Activated CD4-positive, CD25-positive, alpha-beta regulatory T cell treated with anti-CD3 and anti-CD28 coated beads, Interleukin-2, amount 50 U/mL, for 24 hours (primary cell): ENCODE measurements around the gene PBXIP1.
"Not testable (repeated sequence)": the region's sequence is repeated elsewhere in the genome, so short reads cannot be mapped to it uniquely, and the experiment has no call there.

Experiments used
- ATAC-seq, 2 donors: fragments of 150-1000 bp; cut with Tn5 transposase; one replicate each; pipeline ENCODE4 v1.10.0; 2021; ENCODE audit warnings: mild to moderate bottlenecking in 1 of 2, moderate library complexity in 1 of 2

Gene PBXIP1

GRCh38 chr1:154994591-154994990 is 38.7 kb upstream of the PBXIP1 start:
- ATAC-seq, result no peak

GRCh38 chr1:154994269-154994587 is 38.3 kb upstream of the PBXIP1 start:
- ATAC-seq, result no peak

- no peak for ATAC-seq
These were observed 37.8 kb upstream of the PBXIP1 start, which contains the start of gene LENEP for GRCh38 chr1:154993572-154994268. LENEP (plus strand) TSS chr1:154993586; CDS start chr1:154993608, 22 bp downstream.

- ATAC-seq, result no peak
These were observed 37.0 kb upstream of the PBXIP1 start for GRCh38 chr1:154992721-154993571.

- no peak for ATAC-seq
These were observed 34.4 kb upstream of the PBXIP1 start for GRCh38 chr1:154990276-154990675.

- no peak for ATAC-seq
These were observed 33.4 kb upstream of the PBXIP1 start for GRCh38 chr1:154989195-154989860.

GRCh38 chr1:154988058-154988954 is 32.4 kb upstream of the PBXIP1 start:
- ATAC-seq, result no peak

- ATAC-seq, result no peak
These were observed 31.4 kb upstream of the PBXIP1 start for GRCh38 chr1:154987326-154987725.

GRCh38 chr1:154986736-154987135 is 30.8 kb upstream of the PBXIP1 start:
- not testable (repeated sequence) for ATAC-seq

GRCh38 chr1:154983776-154984466 is 28.0 kb upstream of the PBXIP1 start:
- ATAC-seq, result no peak

GRCh38 chr1:154982897-154983648 is 27.2 kb upstream of the PBXIP1 start, which contains the start of gene FLAD1:
FLAD1 (plus strand) TSS chr1:154983344; CDS start chr1:154983695, 351 bp downstream.
- ATAC-seq, result peak; percentile 100

- no peak for ATAC-seq
These were observed 26.4 kb upstream of the PBXIP1 start for GRCh38 chr1:154982341-154982740.

GRCh38 chr1:154978360-154978759 is 22.5 kb upstream of the PBXIP1 start:
- no peak for ATAC-seq

GRCh38 chr1:154977762-154978161 is 21.9 kb upstream of the PBXIP1 start:
- not testable (repeated sequence) for ATAC-seq

GRCh38 chr1:154975409-154976059 is 19.6 kb upstream of the PBXIP1 start:
- ATAC-seq, result peak; percentile 7 to 8

GRCh38 chr1:154974808-154975408 is 19.0 kb upstream of the PBXIP1 start:
- peak; percentile 46 to 50 for ATAC-seq

GRCh38 chr1:154974102-154974807 is 18.4 kb upstream of the PBXIP1 start, which contains the start of gene CKS1B:
CKS1B (plus strand) TSS chr1:154974681; CDS start chr1:154974746, 65 bp downstream.
- ATAC-seq, result peak; percentile 87 to 91

- peak; percentile 9 for ATAC-seq
These were observed 17.6 kb upstream of the PBXIP1 start for GRCh38 chr1:154973344-154974101.
